Heart right ventricle (tissue), 16 donors: Measurements from ENCODE around the gene WDPCP. TPM values are rescaled to one million over a fixed set of nuclear protein-coding genes. Genes with fewer than 3 reads are reported as not detected.
"Not testable (repeated sequence)": the region's sequence is repeated elsewhere in the genome, so short reads cannot be mapped to it uniquely, and the experiment has no call there.

Source experiments
- ATAC-seq, 8 donors: fragments of 200-7000 bp; cut with Tn5 transposase; one replicate each; pipeline ENCODE4 v1.9.1; 2020; ENCODE audit warnings: mild to moderate bottlenecking in 8 of 8, moderate library complexity in 8 of 8, moderate number of reproducible peaks in 1 of 8
- DNase-seq, 2 donors: peaks; one replicate each; pipeline ENCODE4 v3.0.0-alpha.2; 2020
- H3K27ac ChIP-seq, 10 donors: fragments of 200-600 bp; sonication (generic) in 2 of 10; one replicate each; pipeline versions ENCODE4 v1.5.0 to v1.8.0; 2020 to 2022; ENCODE audit warnings: mild to moderate bottlenecking in 3 of 10
- H3K27me3 ChIP-seq, 7 donors: fragments of 200-600 bp; one replicate each; pipeline ENCODE4 v1.8.0; 2021 to 2022; ENCODE audit warnings: mild to moderate bottlenecking in 2 of 7
- H3K36me3 ChIP-seq, 9 donors: fragments of 200-600 bp; sonication (generic) in 1 of 9; one replicate each; pipeline versions ENCODE4 v1.5.0 to v1.8.0; 2020 to 2022; ENCODE audit warnings: mild to moderate bottlenecking in 2 of 9
- H3K4me1 ChIP-seq, 9 donors: fragments of 200-600 bp; sonication (generic) in 1 of 9; one replicate each; pipeline versions ENCODE4 v1.5.0 to v1.8.0; 2020 to 2022; ENCODE audit warnings: mild to moderate bottlenecking in 4 of 9
- H3K4me3 ChIP-seq, 10 donors: fragments of 200-600 bp; sonication (generic) in 2 of 10; one replicate each; pipeline versions ENCODE4 v1.5.0 to v1.8.0; 2020 to 2022; ENCODE audit warnings: mild to moderate bottlenecking in 7 of 10, moderate library complexity in 2 of 10
- H3K9me3 ChIP-seq, 11 donors: fragments of 200-600 bp in 10 of 11; sonication (generic) in 2 of 11; one replicate each; pipeline versions ENCODE4 v1.5.0 to v1.8.0; 2013 to 2022; ENCODE audit warnings: mild to moderate bottlenecking in 2 of 11, control low read depth in 1 of 11, moderate library complexity in 1 of 11
- WGBS, 2 donors: extraction: QIAGEN DNeasy Blood & Tissue Kit; methylation state at CpG; one replicate each; pipeline ENCODE4 v1.1.7; 2013; ENCODE audit warnings: inconsistent platforms in 1 of 2; 5-methylcytosine and 5-hydroxymethylcytosine counted together
- intact Hi-C, 10 donors: fragments of 100-400 bp; cut with DNase I; formaldehyde crosslinking; loops; one replicate each; pipeline versions ENCODE4 v1.11.1 to v1.14.2; 2022
- polyA plus RNA-seq, 2 donors: library from polyadenylated mRNA; stranded (reverse); fragments of 200-250 nt; gene quantifications; one replicate each; pipeline ENCODE4 v1.2.3, GENCODE V29; 2013
- total RNA-seq, 10 donors: library from RNA; stranded (reverse); fragmentation: NEBNext Ultra II Directional in 3 of 10; extraction: Animal tissue kit (Norgen Biotek cat#: 25700) in 3 of 10; gene quantifications; one replicate each; pipeline versions ENCODE4 v1.2.1 to v1.2.4, GENCODE V29; 2021 to 2023
- TF ChIP-seq, protein P1 (sequence below), 9 donors: fragments of 200-600 bp; sonication (generic) in 2 of 9; IDR thresholded peaks; one replicate each; pipeline versions ENCODE4 v1.5.0 to v1.8.0; 2021 to 2022; ENCODE audit warnings: antibody characterized with exemption in 9 of 9, mild to moderate bottlenecking in 5 of 9, moderate library complexity in 1 of 9
- donor health status: Arrhythmogenic right ventricular cardiomyopathy.
- donor health status: ischemic (EF 13 %, LVEDD 7.1; RV severe dilation, severe dysfunction).
- donor health status: healthy with polysubstance abuse.
- donor health status: DM: no; HTN: yes; CAD: no.
- donor health status: DM: no; HTN: no; CAD: no.
- donor health status: ischemic (EF 25% LVEDD 6.9; RV normal size, moderate dysfunction).
- donor health status: ischemic (EF 25% LVEDD 5.7; RV mildly dilated, moderate dysfunction).
- donor health status: healthy.
- donor health status: DM: yes; HTN: yes; CAD: no.
- donor health status: Ischemic cardiomyopathy.
- donor health status: ischemic (EF 35%, LVEDD 5.7; RV mildly dilated, moderate dysfunction).
- donor health status: nonischemic (EF 11% LVEDD 7.7; RV severe dilation, severe dysfunction).
- donor health status: DM: yes; HTN: yes; CAD: no.
- donor health status: PGD.
- donor health status: ischemic (EF 29% LVEDD 5.4; RV normal size, mild dysfunction).
- donor health status: nonischemic (EF 23%, LVEDD 6.1; RV moderate dilation, normal function).

Gene WDPCP
- total and polyA plus RNA-seq, 12 donors: 3.7 to 36.6 (median 20.2) TPM

DNA sequence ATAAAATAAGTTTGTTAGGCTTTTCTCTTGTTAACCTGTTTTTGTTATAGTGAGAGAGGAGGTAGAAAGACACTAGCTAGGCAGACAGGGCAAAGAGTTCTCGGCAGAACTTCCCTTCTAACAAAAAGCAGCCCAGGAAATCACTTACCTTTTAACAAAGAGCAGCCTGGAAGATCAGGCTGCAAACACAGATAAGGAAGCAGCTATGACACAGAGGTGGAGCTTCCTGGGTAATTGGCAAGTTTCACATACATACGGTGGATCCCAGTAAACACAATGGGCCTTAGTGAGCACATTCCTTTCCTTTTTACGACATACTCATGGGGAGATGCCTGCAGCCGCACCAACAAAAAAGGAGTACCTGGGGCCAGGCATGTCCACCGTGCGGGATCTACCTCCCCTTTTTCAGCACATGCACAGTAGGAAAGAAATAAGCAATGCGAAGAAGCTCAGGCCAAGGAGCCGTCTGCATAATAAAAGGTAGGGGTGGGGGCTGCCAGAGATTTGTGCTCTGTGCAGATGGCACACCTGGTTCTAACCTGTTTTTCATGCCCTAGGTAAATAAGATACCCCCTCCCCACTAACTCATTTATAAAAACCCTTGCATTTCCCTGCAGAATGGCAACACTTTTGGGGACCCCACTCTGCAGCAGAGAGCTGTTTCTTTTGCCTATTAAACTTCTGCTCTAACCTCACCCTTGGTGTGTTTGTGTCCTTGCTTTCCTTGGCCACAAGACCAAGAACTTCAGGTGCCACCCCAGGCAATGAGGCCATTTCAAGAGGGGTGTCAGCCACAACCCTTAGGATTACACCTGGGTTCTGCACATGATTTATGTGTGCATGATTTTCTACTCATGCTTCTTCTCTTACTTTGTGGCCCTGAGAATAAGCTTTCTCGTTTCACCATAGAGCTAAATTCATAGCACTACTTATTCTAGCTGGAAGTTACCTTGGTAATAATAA lies 27.0 kb upstream of the WDPCP start:
- Histone ChIP-seq H3K9me3 (no peaks in the 10 kb centered on the region), H3K36me3 (no peaks in the 10 kb centered on the region), H3K4me3 (no peak overlapping the region), H3K27ac (no peak overlapping the region), H3K4me1 (peaks cover 0 to 10% (median 0%) of the 10 kb centered on the region in 9 donors), H3K27me3 (no peaks in the 10 kb centered on the region)
- intact Hi-C loops: no loop called here
- ATAC-seq (peak in 1 of 8 donors; percentile 53), DNase-seq (no peak)
- TF ChIP-seq, protein P1, sequence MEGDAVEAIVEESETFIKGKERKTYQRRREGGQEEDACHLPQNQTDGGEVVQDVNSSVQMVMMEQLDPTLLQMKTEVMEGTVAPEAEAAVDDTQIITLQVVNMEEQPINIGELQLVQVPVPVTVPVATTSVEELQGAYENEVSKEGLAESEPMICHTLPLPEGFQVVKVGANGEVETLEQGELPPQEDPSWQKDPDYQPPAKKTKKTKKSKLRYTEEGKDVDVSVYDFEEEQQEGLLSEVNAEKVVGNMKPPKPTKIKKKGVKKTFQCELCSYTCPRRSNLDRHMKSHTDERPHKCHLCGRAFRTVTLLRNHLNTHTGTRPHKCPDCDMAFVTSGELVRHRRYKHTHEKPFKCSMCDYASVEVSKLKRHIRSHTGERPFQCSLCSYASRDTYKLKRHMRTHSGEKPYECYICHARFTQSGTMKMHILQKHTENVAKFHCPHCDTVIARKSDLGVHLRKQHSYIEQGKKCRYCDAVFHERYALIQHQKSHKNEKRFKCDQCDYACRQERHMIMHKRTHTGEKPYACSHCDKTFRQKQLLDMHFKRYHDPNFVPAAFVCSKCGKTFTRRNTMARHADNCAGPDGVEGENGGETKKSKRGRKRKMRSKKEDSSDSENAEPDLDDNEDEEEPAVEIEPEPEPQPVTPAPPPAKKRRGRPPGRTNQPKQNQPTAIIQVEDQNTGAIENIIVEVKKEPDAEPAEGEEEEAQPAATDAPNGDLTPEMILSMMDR (IDR thresholded peaks at IDR 0.05): no peak
- WGBS, 2 donors: 60 to 64% methylated on average over 9 of the region's 9 CpGs

DNA sequence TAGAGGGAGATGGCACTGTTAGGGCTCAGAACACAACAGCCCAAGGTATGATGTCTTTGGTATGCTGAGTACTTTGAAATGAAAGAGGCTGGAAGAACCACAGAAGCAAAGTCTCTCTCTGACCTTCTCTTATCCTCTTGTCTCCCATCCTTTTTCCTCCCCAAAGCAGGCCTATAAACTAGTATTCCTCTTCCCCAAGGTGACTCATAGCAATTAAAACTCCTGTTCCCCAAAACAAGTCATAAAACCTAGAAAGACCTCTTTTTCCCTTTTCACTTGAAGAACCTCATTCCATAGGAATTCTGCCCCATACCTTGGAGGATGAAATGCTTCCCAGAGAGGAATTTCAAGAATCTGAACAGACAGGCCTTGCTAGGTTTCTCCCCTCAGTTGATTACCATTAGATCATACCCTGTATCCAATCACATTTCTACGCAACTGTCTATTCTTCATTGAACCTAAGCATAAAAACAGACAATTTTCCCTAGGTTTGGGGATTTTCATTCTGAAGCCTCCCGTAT lies 26.2 kb upstream of the WDPCP start:
- H3K4me1 ChIP-seq: peaks cover 0 to 10% (median 0%) of the 10 kb centered on the region in 9 donors
- no peaks in the 10 kb centered on the region for H3K9me3 ChIP-seq
- no peak overlapping the region for H3K27ac ChIP-seq
- H3K27me3 ChIP-seq: no peaks in the 10 kb centered on the region
- ATAC-seq (no peak), DNase-seq (no peak)
- TF ChIP-seq, protein P1 (IDR thresholded peaks at IDR 0.05): no peak
- WGBS, 2 donors: 81 to 89% methylated on average over 2 of the region's 2 CpGs
- H3K36me3 ChIP-seq: no peaks in the 10 kb centered on the region
- intact Hi-C loops: no loop called here
- H3K4me3 ChIP-seq: no peak overlapping the region

DNA sequence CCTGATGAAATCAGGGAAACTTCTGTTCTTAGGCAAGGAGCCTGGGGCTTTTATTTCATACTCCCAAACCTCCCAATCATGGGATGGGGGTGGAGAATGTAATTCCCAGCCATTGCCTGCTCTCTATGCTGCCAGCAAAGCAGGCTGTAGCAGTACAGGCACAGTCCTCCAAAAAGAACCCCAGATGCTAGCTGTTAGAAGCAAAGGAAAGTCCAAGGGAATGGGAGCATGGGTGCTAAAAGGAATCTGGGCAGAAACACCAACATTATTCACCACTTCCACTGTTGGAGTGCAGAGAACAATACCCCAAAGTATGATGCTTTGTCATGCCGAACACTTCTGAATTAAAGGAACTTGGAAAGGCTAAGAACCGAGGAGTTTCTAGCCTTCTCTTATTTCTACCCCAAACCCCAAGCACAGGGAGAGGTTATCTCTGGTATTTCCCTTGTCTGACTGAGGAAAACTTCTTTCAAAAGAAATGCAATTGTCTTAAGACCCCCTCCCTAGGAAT lies 25.2 kb upstream of the WDPCP start:
- no peak for DNase-seq
- peaks cover 0 to 4% (median 0%) of the 10 kb centered on the region in 9 donors for H3K36me3 ChIP-seq
- no peak overlapping the region for H3K27ac ChIP-seq
- WGBS, 2 donors: 54 to 60% methylated on average over 2 of the region's 2 CpGs
- H3K4me3 ChIP-seq: no peak overlapping the region
- no peaks in the 10 kb centered on the region for H3K9me3 ChIP-seq
- ATAC-seq: peak in 1 of 8 donors; percentile 31
- H3K4me1 ChIP-seq: peaks cover 0 to 10% (median 0%) of the 10 kb centered on the region in 9 donors
- intact Hi-C loops: no loop called here
- TF ChIP-seq, protein P1 (IDR thresholded peaks at IDR 0.05): no peak
- no peaks in the 10 kb centered on the region for H3K27me3 ChIP-seq

DNA sequence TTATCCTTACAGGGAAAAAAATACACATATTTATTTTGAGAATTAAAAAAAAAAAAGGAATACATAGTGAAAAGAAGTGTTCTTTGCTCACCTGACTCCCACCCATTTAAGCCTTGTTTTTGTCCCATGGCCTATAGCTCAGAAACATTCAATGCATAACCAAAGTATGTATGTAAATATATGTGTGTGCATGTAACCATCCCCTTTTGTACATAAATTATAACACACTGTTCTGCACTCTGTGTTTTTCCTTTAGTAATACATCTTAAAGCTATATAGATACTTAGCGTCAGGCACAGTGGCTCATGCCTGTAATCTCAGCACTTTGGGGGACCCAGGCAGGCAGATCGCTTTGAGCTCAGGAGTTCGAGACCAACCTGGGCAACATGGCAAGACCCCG lies 22.2 kb upstream of the WDPCP start:
- Histone ChIP-seq H3K4me1 (peaks cover 0 to 10% (median 0%) of the 10 kb centered on the region in 9 donors), H3K36me3 (peaks cover 0 to 31% (median 20%) of the 10 kb centered on the region in 9 donors), H3K9me3 (no peaks in the 10 kb centered on the region), H3K4me3 (no peak overlapping the region), H3K27ac (no peak overlapping the region), H3K27me3 (no peaks in the 10 kb centered on the region)
- intact Hi-C loops: no loop called here
- ATAC-seq (no peak), DNase-seq (no peak)
- WGBS, 2 donors: 98% methylated on average over 4 of the region's 4 CpGs
- TF ChIP-seq, protein P1 (IDR thresholded peaks at IDR 0.05): no peak

DNA sequence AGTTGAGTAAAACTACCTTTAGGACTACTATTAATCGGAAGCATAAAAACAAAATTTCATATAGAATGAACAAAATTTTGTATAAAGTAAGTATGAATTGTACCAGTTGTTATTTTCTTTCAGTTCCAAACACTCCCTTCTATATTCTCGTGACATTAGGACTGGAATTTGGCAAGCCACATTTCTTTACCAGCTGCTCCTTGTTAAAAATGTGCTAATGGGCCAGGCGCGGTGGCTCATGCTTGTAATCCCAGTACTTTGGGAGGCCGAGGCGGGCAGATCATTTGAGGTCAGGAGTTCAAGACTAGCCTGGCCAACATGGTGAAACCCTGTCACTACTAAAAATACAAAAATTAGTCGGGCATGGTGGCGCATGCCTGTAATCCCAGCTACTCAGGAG lies 20.6 kb upstream of the WDPCP start:
- ATAC-seq, H3K9me3 ChIP-seq, H3K4me3 ChIP-seq, H3K27ac ChIP-seq, H3K27me3 ChIP-seq, DNase-seq, intact Hi-C loops, H3K4me1 ChIP-seq: not testable (repeated sequence)
- 65 to 71% methylated on average over 8 of the region's 8 CpGs for WGBS, 2 donors
- peaks cover 0 to 48% (median 35%) of the 10 kb centered on the region in 9 donors for H3K36me3 ChIP-seq
